ENCODE data around the gene PHACTR4. TPM values are rescaled to one million over a fixed set of nuclear protein-coding genes. Genes with fewer than 3 reads are reported as not detected.

The PHACTR4 gene
- total and polyA plus RNA-seq, 2 donors (not counting 1 experiment from before 2014, with no cell fraction given), result 5.5 to 6.9 TPM

- TF ChIP-seq CTCF (conservative IDR thresholded peaks at IDR 0.05 in 1 of 2, IDR thresholded peaks at IDR 0.05 in 1 of 2; ENCODE audit: low read depth in 1 of 2, low read length in 2 of 2), result no peak
- no peak for TF ChIP-seq EZH2 (IDR thresholded peaks at IDR 0.05; ENCODE audit: low read length, missing control alignments)
These were observed 58.5 kb downstream of the PHACTR4 start for GRCh38 chr1:28428012-28428411.

DNA sequence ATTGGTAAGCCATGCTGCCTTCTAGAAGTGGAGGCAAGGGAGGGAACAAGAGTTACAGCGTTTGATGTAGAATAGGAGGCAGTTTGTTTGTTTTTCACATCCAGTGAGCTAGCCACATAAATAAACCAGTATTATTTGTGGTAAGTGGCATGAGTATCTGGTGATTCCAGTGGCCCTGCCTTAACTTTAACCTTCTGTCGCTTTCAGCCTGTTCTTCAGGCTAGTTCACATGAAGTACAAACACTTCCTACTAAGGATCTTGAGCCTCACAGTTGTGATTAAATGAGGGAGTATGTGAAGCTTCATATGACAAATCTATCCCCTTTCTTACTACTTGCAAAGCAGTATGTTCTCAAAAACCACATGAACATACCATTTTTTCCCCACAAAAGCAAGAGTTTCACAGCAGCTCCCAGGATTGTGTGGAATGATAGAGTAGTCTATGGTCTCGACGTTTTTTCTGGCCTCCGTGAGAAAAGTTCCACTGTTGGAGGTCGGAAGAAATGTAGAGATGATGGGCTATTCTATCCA lies 59.5 kb downstream of the PHACTR4 start:
- Histone ChIP-seq H3K9ac (ENCODE audit: insufficient read depth, low read length) (no peak overlapping the region), H3K4me2 (ENCODE audit: extremely low read depth, insufficient read depth, low read length) (no peak overlapping the region), H3K4me3 (replicated peaks in 1 of 4; ENCODE audit: control extremely low read depth in 1 of 4, insufficient read depth in 1 of 4, low read depth in 3 of 4, low read length in 4 of 4) (no peak overlapping the region), H3K79me2 (ENCODE audit: control insufficient read depth, insufficient read depth, low read length) (no peaks in the 10 kb centered on the region), H3K4me1 (ENCODE audit: control insufficient read depth, extremely low read depth, insufficient read depth, low read length) (no peaks in the 10 kb centered on the region), H3K27me3 (ENCODE audit: control insufficient read depth, insufficient read depth, low read length) (no peaks in the 10 kb centered on the region), H3K27ac (ENCODE audit: insufficient read depth, low read length) (no peak overlapping the region), H4K20me1 (ENCODE audit: control insufficient read depth, extremely low read depth, insufficient read depth, low read length) (no peaks in the 10 kb centered on the region), H3K36me3 (ENCODE audit: control insufficient read depth, insufficient read depth, low read length) (no peaks in the 10 kb centered on the region), H3K9me3 (ENCODE audit: control insufficient read depth, insufficient read depth, low read depth, low read length) (no peaks in the 10 kb centered on the region), H2AFZ (ENCODE audit: low read length) (no peak overlapping the region)
- TF ChIP-seq CTCF (conservative IDR thresholded peaks at IDR 0.05 in 1 of 2, IDR thresholded peaks at IDR 0.05 in 1 of 2; ENCODE audit: low read depth in 1 of 2, low read length in 2 of 2) (no peak), EZH2 (IDR thresholded peaks at IDR 0.05; ENCODE audit: low read length, missing control alignments) (no peak)
- peak in 1 of 2 donors; percentile 65 for DNase-seq (ENCODE audit: low read depth in 2 of 2)

More at GRCh38 chr1:28428012-28428411, 58.5 kb downstream of the PHACTR4 start:
- Histone ChIP-seq H4K20me1 (ENCODE audit: control insufficient read depth, extremely low read depth, insufficient read depth, low read length) (no peaks in the 10 kb centered on the region), H3K27me3 (ENCODE audit: control insufficient read depth, insufficient read depth, low read length) (no peaks in the 10 kb centered on the region), H3K9me3 (ENCODE audit: control insufficient read depth, insufficient read depth, low read depth, low read length) (no peaks in the 10 kb centered on the region), H3K27ac (ENCODE audit: insufficient read depth, low read length) (no peak overlapping the region), H3K36me3 (ENCODE audit: control insufficient read depth, insufficient read depth, low read length) (no peaks in the 10 kb centered on the region), H3K9ac (ENCODE audit: insufficient read depth, low read length) (no peak overlapping the region), H3K79me2 (ENCODE audit: control insufficient read depth, insufficient read depth, low read length) (no peaks in the 10 kb centered on the region), H3K4me3 (replicated peaks in 1 of 4; ENCODE audit: control extremely low read depth in 1 of 4, insufficient read depth in 1 of 4, low read depth in 3 of 4, low read length in 4 of 4) (no peak overlapping the region), H3K4me1 (ENCODE audit: control insufficient read depth, extremely low read depth, insufficient read depth, low read length) (no peaks in the 10 kb centered on the region), H2AFZ (ENCODE audit: low read length) (no peak overlapping the region), H3K4me2 (ENCODE audit: extremely low read depth, insufficient read depth, low read length) (no peak overlapping the region)
- DNase-seq (ENCODE audit: low read depth in 2 of 2), result no peak

DNA sequence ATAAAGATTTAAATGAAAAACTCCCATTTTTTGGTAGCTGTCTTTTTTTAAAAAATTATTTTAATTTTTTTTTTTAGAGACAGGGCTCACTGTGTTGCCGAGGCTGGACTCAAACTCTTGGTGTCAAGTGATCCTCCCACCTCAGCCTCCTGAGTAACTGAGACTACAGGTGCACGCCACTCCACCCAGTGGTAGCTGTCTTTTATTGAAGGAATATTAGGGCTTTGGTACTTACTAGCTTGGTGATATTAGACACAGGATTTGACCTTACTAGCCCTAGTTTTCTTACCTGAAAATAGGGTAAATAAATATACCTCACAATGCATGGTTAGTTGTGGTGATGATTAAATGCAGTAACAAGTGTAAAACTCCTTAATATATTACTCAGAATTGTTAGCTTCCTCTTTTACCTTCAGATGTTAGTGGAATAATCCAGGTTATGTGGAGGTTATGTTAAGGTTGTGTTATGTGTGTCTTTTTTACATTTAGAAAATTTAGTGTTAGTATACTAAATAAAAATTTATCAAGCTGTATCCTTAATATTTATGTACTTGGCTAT lies 66.8 kb downstream of the PHACTR4 start:
- Histone ChIP-seq H2AFZ (ENCODE audit: low read length) (no peak overlapping the region), H3K4me2 (ENCODE audit: extremely low read depth, insufficient read depth, low read length) (no peak overlapping the region)
- TF ChIP-seq EZH2 (IDR thresholded peaks at IDR 0.05; ENCODE audit: low read length, missing control alignments) (no peak), CTCF (conservative IDR thresholded peaks at IDR 0.05 in 1 of 2, IDR thresholded peaks at IDR 0.05 in 1 of 2; ENCODE audit: low read depth in 1 of 2, low read length in 2 of 2) (no peak)

More for the DNA sequence above, 66.8 kb downstream of the PHACTR4 start:
- no peaks in the 10 kb centered on the region for H3K79me2 ChIP-seq (ENCODE audit: control insufficient read depth, insufficient read depth, low read length)
- no peak for DNase-seq (ENCODE audit: low read depth in 2 of 2)
- H3K9me3 ChIP-seq (ENCODE audit: control insufficient read depth, insufficient read depth, low read depth, low read length), result no peaks in the 10 kb centered on the region
- H4K20me1 ChIP-seq (ENCODE audit: control insufficient read depth, extremely low read depth, insufficient read depth, low read length), result no peaks in the 10 kb centered on the region
- H3K4me3 ChIP-seq (replicated peaks in 1 of 4; ENCODE audit: control extremely low read depth in 1 of 4, insufficient read depth in 1 of 4, low read depth in 3 of 4, low read length in 4 of 4), result no peak overlapping the region
- no peak overlapping the region for H3K27ac ChIP-seq (ENCODE audit: insufficient read depth, low read length)
- no peaks in the 10 kb centered on the region for H3K36me3 ChIP-seq (ENCODE audit: control insufficient read depth, insufficient read depth, low read length)
- H3K4me1 ChIP-seq (ENCODE audit: control insufficient read depth, extremely low read depth, insufficient read depth, low read length), result no peaks in the 10 kb centered on the region
- no peaks in the 10 kb centered on the region for H3K27me3 ChIP-seq (ENCODE audit: control insufficient read depth, insufficient read depth, low read length)
- H3K9ac ChIP-seq (ENCODE audit: insufficient read depth, low read length), result no peak overlapping the region

Data from fibroblast of lung (primary cell).